Measurements from ENCODE around the gene AFAP1L2.

DNA sequence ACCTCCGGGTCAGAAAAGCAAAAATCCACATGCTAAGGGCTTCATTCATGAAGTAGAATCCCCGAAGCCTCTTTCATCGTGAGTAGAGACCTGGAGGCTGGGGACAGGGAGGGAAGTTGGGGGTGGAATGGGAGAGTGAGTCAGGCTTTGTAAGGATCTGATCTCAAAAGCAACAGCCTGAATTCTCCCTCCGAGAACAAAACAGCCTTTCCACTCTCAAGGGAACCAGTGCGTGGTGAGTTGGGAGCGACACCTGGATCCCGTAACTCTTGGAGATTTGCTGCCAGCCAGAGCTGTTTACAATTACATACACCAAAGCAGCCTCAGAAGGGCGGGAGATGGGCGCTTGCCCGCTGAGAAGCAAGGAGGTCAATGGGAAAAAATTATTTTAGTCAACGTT, 10.8 kb downstream of the AFAP1L2 start:
- TF ChIP-seq POLR2A (IDR thresholded peaks at IDR 0.05) (no peak), POLR2AphosphoS5 (IDR thresholded peaks at IDR 0.05) (no peak)
- TF ChIP-seq, protein P1, sequence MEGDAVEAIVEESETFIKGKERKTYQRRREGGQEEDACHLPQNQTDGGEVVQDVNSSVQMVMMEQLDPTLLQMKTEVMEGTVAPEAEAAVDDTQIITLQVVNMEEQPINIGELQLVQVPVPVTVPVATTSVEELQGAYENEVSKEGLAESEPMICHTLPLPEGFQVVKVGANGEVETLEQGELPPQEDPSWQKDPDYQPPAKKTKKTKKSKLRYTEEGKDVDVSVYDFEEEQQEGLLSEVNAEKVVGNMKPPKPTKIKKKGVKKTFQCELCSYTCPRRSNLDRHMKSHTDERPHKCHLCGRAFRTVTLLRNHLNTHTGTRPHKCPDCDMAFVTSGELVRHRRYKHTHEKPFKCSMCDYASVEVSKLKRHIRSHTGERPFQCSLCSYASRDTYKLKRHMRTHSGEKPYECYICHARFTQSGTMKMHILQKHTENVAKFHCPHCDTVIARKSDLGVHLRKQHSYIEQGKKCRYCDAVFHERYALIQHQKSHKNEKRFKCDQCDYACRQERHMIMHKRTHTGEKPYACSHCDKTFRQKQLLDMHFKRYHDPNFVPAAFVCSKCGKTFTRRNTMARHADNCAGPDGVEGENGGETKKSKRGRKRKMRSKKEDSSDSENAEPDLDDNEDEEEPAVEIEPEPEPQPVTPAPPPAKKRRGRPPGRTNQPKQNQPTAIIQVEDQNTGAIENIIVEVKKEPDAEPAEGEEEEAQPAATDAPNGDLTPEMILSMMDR (IDR thresholded peaks at IDR 0.05), result no peak

All from prostate gland (tissue), 2 donors.